Superior temporal gyrus (tissue), 1 donor: ENCODE measurements around the gene PLD5.
A peak's percentile ranks its signal among the peaks of the same experiment; 100 is the strongest.
"Not testable (repeated sequence)": the region's sequence is repeated elsewhere in the genome, so short reads cannot be mapped to it uniquely, and the experiment has no call there.

Experiments used
- DNase-seq: peaks from one replicate; pipeline ENCODE4 v3.0.0-alpha.2; 2016; ENCODE audit errors: extremely low spot score

PLD5 gene

GRCh38 chr1:242212401-242212800, 312.1 kb downstream of the PLD5 start:
- DNase-seq: no peak

- DNase-seq: no peak
Measured at GRCh38 chr1:242211254-242212022, 313.1 kb downstream of the PLD5 start.

GRCh38 chr1:242210316-242210715, 314.2 kb downstream of the PLD5 start:
- DNase-seq: not testable (repeated sequence)

GRCh38 chr1:242209063-242209462, 315.4 kb downstream of the PLD5 start:
- DNase-seq: no peak

GRCh38 chr1:242208021-242208420, 316.5 kb downstream of the PLD5 start:
- no peak for DNase-seq

GRCh38 chr1:242206994-242207393, 317.5 kb downstream of the PLD5 start:
- no peak for DNase-seq

- DNase-seq: peak; percentile 77
Measured at GRCh38 chr1:242205622-242206489, 318.6 kb downstream of the PLD5 start.

- DNase-seq: no peak
Measured at GRCh38 chr1:242203262-242203661, 321.2 kb downstream of the PLD5 start.

GRCh38 chr1:242201090-242201489, 323.4 kb downstream of the PLD5 start:
- no peak for DNase-seq

GRCh38 chr1:242199776-242200458, 324.6 kb downstream of the PLD5 start:
- DNase-seq: no peak

GRCh38 chr1:242197907-242198820, 326.3 kb downstream of the PLD5 start:
- DNase-seq: no peak

- DNase-seq: no peak
Measured at GRCh38 chr1:242196914-242197313, 327.6 kb downstream of the PLD5 start.

- DNase-seq: no peak
Measured at GRCh38 chr1:242196101-242196500, 328.4 kb downstream of the PLD5 start.

- no peak for DNase-seq
Measured at GRCh38 chr1:242189591-242189990, 334.9 kb downstream of the PLD5 start.

GRCh38 chr1:242187816-242188215, 336.7 kb downstream of the PLD5 start:
- no peak for DNase-seq

- DNase-seq: no peak
Measured at GRCh38 chr1:242187171-242187570, 337.3 kb downstream of the PLD5 start.

GRCh38 chr1:242185731-242186130, 338.8 kb downstream of the PLD5 start:
- no peak for DNase-seq

GRCh38 chr1:242184955-242185354, 339.5 kb downstream of the PLD5 start:
- peak; percentile 81 for DNase-seq

- DNase-seq: not testable (repeated sequence)
Measured at GRCh38 chr1:242179767-242180166, 344.7 kb downstream of the PLD5 start.

GRCh38 chr1:242178924-242179708, 345.4 kb downstream of the PLD5 start:
- DNase-seq: peak; percentile 88
